Ishikawa (cell line): ENCODE measurements around the gene PCDHGB6.

Experiments used
- CEBPB ChIP-seq: IDR thresholded peaks from 2 replicates; pipeline ENCODE4 v1.6.1; 2012
- CREB1 ChIP-seq: IDR thresholded peaks from 2 replicates; pipeline ENCODE4 v1.6.1; 2012; ENCODE audit warnings: low read depth
- EGR1 ChIP-seq: IDR thresholded peaks from 2 replicates; pipeline ENCODE4 v1.6.1; 2012
- EP300 ChIP-seq: IDR thresholded peaks from 2 replicates; pipeline ENCODE4 v1.6.1; 2012; ENCODE audit warnings: borderline replicate concordance
- FOXM1 ChIP-seq: IDR thresholded peaks from 2 replicates; pipeline ENCODE4 v1.6.1; 2012; ENCODE audit warnings: low read depth, borderline replicate concordance
- MAX ChIP-seq: IDR thresholded peaks from 2 replicates; pipeline ENCODE4 v1.6.1; 2012
- RAD21 ChIP-seq: IDR thresholded peaks from 2 replicates; pipeline ENCODE4 v1.6.1; 2012; ENCODE audit warnings: low read depth
- REST ChIP-seq: IDR thresholded peaks from 2 replicates; pipeline ENCODE4 v1.6.1; 2012; ENCODE audit warnings: low read depth, mild to moderate bottlenecking
- TAF1 ChIP-seq: IDR thresholded peaks from 2 replicates; pipeline ENCODE4 v1.6.1; 2012; ENCODE audit warnings: low read depth, mild to moderate bottlenecking
- TCF12 ChIP-seq: IDR thresholded peaks from 2 replicates; pipeline ENCODE4 v1.6.1; 2012; ENCODE audit warnings: low read depth
- TEAD4 ChIP-seq: IDR thresholded peaks from 2 replicates; pipeline ENCODE4 v1.6.1; 2012
- YY1 ChIP-seq: IDR thresholded peaks from 2 replicates; pipeline ENCODE4 v1.6.1; 2012; ENCODE audit warnings: low read depth
- ZBTB7A ChIP-seq: IDR thresholded peaks from 2 replicates; pipeline ENCODE4 v1.6.1; 2012; ENCODE audit warnings: low read depth

GRCh38 chr5:141409598-141410306 is 1.9 kb downstream of the PCDHGB6 start:
- TF ChIP-seq YY1 (no peak), EGR1 (no peak), FOXM1 (no peak), ZBTB7A (no peak), CREB1 (no peak), RAD21 (no peak), EP300 (no peak), CEBPB (no peak), REST (no peak), TAF1 (no peak), MAX (no peak), TCF12 (no peak), TEAD4 (no peak)
